Measurements from ENCODE around the gene STEEP1.

DNA sequence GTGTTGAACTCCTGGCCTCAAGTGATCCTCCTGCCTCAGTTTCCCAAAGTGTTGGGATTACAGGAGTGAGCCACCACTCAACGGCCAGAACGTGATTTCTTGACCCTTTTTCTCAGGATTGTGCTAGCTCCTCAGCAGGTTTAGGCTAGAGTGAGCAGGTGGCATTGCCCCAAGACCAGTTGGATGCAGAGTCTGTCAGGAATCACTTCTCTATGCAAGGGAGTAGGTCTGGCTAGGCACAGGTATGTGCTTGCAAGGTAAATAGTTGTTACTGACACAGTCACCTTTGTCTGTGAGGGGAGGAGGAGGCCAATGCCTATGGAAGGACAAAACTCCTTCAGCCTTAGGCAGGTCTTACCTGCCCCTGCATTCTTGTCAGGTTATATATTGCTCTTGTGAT lies 72.7 kb downstream of the STEEP1 start:
- TF ChIP-seq, protein P1, sequence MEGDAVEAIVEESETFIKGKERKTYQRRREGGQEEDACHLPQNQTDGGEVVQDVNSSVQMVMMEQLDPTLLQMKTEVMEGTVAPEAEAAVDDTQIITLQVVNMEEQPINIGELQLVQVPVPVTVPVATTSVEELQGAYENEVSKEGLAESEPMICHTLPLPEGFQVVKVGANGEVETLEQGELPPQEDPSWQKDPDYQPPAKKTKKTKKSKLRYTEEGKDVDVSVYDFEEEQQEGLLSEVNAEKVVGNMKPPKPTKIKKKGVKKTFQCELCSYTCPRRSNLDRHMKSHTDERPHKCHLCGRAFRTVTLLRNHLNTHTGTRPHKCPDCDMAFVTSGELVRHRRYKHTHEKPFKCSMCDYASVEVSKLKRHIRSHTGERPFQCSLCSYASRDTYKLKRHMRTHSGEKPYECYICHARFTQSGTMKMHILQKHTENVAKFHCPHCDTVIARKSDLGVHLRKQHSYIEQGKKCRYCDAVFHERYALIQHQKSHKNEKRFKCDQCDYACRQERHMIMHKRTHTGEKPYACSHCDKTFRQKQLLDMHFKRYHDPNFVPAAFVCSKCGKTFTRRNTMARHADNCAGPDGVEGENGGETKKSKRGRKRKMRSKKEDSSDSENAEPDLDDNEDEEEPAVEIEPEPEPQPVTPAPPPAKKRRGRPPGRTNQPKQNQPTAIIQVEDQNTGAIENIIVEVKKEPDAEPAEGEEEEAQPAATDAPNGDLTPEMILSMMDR (conservative IDR thresholded peaks at IDR 0.05; ENCODE audit: low read depth, low read length) = no peak
- TF ChIP-seq EZH2 (IDR thresholded peaks at IDR 0.05; ENCODE audit: low read length, unreplicated experiment) = no peak

All from PC-3 (cell line).